HCT116 (cell line): ENCODE data around the gene SLC4A5.

Experiments
- CTCF ChIP-seq, 3 experiments: fragments of 200-600 bp in 1 of 3; sonication (generic) in 1 of 3; IDR thresholded peaks in 2 of 3; conservative IDR thresholded peaks in 1 of 3; 2 replicates each; pipeline ENCODE4 v1.5.1; 2012 to 2017; ENCODE audit warnings: low read depth in 2 of 3, low read length in 2 of 3, antibody characterized with exemption in 1 of 3, borderline replicate concordance in 1 of 3, control low read depth in 1 of 3, mild to moderate bottlenecking in 1 of 3, mixed read lengths in 1 of 3, mixed run types in 1 of 3, moderate library complexity in 1 of 3; ENCODE audit not compliant: insufficient read depth in 1 of 3
- REST ChIP-seq: IDR thresholded peaks from 2 replicates; pipeline ENCODE4 v1.6.1; 2012; ENCODE audit warnings: low read depth
- ZFX ChIP-seq: fragments of 450-650 bp; IDR thresholded peaks from 2 replicates; pipeline ENCODE4 v1.6.1; 2017

GRCh38 chr2:74201596-74201995, 141.6 kb downstream of the SLC4A5 start:
- TF ChIP-seq CTCF (IDR thresholded peaks at IDR 0.05 in 2 of 3, conservative IDR thresholded peaks at IDR 0.05 in 1 of 3; ENCODE audit: borderline replicate concordance in 1 of 3, insufficient read depth in 1 of 3, low read depth in 2 of 3, low read length in 2 of 3) (no peak), REST (no peak), ZFX (no peak)
